DND-41 (cell line): ENCODE data around the gene C19orf73.

Source experiments
- CTCF ChIP-seq: IDR thresholded peaks from 2 replicates; pipeline ENCODE4 v1.5.1; 2012; ENCODE audit warnings: borderline replicate concordance, low read length, moderate library complexity, mild to moderate bottlenecking; ENCODE audit not compliant: poor library complexity, severe bottlenecking; ENCODE audit errors: extremely low read depth
- EZH2 ChIP-seq: IDR thresholded peaks from 3 replicates; pipeline ENCODE4 v1.6.1; 2012; ENCODE audit warnings: borderline replicate concordance, low read depth, mild to moderate bottlenecking, moderate library complexity, low read length, inconsistent platforms; ENCODE audit not compliant: severe bottlenecking

DNA sequence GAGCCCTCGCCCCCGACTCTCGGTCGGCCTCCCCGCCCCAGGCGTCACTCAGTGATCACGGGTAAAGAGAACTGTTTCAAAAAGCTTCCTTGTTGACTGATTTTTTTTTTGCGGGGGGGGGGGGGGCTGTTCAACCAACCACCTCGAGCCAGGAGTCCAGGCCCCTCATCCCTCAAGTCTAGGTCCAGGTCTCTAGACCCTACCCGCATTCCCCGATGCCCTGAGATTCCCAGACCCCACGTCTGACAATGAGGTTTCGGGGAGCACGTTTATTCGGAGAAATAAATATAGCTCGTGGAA, 32.0 kb upstream of the C19orf73 start:
- TF ChIP-seq CTCF (no peak), EZH2 (no peak)
